Endothelial cell of umbilical vein (primary cell): Measurements from ENCODE around the gene LIAS. TPM values are rescaled to one million over a fixed set of nuclear protein-coding genes. Genes with fewer than 3 reads are reported as not detected.

Experiments
- BruUV-seq: library from RNA; stranded (reverse); fragments of 400-500 nt; replicated peaks from 2 replicates; lab custom pipeline; 2021; lab: Mats Ljungman, UMichigan
- CTCF ChIA-PET: fragments of 300-600, 350-600 bp; sonication (Branson Sonifier 250); formaldehyde crosslinking; loops from one replicate; lab custom pipeline; 2021; ENCODE audit warnings: antibody characterized with exemption, inconsistent platforms; lab: Charles Lee
- POLR2A ChIA-PET: fragments of 300-600, 350-600 bp; sonication (Branson Sonifier 250); formaldehyde crosslinking; loops from one replicate; lab custom pipeline; 2021; ENCODE audit warnings: antibody characterized with exemption, inconsistent platforms; lab: Charles Lee
- DNase-seq: peaks from one replicate; pipeline ENCODE4 v3.0.0-alpha.2; 2011; ENCODE audit warnings: low read depth, low spot score
- FAIRE-seq: peaks from 2 replicates; lab custom pipeline; 2011; peaks lifted over from hg19 to GRCh38; lab: Jason Lieb, UNC
- H2AFZ ChIP-seq: 2 replicates; pipeline ENCODE4 v1.6.0; 2012; ENCODE audit warnings: low read depth, low read length, control low read depth, inconsistent platforms
- H3K27ac ChIP-seq: 2 replicates; pipeline ENCODE4 v1.5.1; 2011; ENCODE audit warnings: low read depth, mild to moderate bottlenecking, control low read depth, low read length, moderate library complexity; ENCODE audit not compliant: insufficient read depth
- H3K27me3 ChIP-seq, 2 experiments: 2 replicates each; pipeline versions ENCODE4 v1.6.0 to v1.6.1; 2011; ENCODE audit warnings: low read length in 2 of 2, mixed read lengths in 1 of 2; ENCODE audit not compliant: control insufficient read depth in 2 of 2, insufficient read depth in 2 of 2
- H3K36me3 ChIP-seq, 2 experiments: 2 replicates in 1 of 2; 3 replicates in 1 of 2; pipeline ENCODE4 v1.5.1; 2011; ENCODE audit warnings: low read length in 2 of 2, mild to moderate bottlenecking in 1 of 2, moderate library complexity in 1 of 2; ENCODE audit not compliant: control insufficient read depth in 2 of 2, insufficient read depth in 2 of 2; ENCODE audit errors: extremely low read depth in 1 of 2
- H3K4me1 ChIP-seq: 3 replicates; pipeline ENCODE4 v1.5.1; 2011; ENCODE audit warnings: mild to moderate bottlenecking, low read length; ENCODE audit not compliant: control insufficient read depth, insufficient read depth; ENCODE audit errors: extremely low read depth
- H3K4me2 ChIP-seq: 2 replicates; pipeline ENCODE4 v1.6.1; 2011; ENCODE audit warnings: low read length, control low read depth, mixed read lengths; ENCODE audit not compliant: insufficient read depth
- H3K4me3 ChIP-seq, 3 experiments: fragments of 200-600 bp in 1 of 3; sonication (generic), shearing (Covaris generic) in 1 of 3; replicated peaks in 1 of 3; 2 replicates each; pipeline ENCODE4 v1.5.1; 2011 to 2016; ENCODE audit warnings: control low read depth in 3 of 3, low read length in 3 of 3, mild to moderate bottlenecking in 2 of 3, inconsistent platforms in 1 of 3, low read depth in 1 of 3, moderate library complexity in 1 of 3; ENCODE audit not compliant: insufficient read depth in 1 of 3
- H3K79me2 ChIP-seq: 2 replicates; pipeline ENCODE4 v1.6.0; 2012; ENCODE audit warnings: low read length, inconsistent platforms; ENCODE audit not compliant: control insufficient read depth, insufficient read depth
- H3K9ac ChIP-seq: replicated peaks from 2 replicates; pipeline ENCODE3; 2011; ENCODE audit warnings: low read length, control low read depth; ENCODE audit not compliant: insufficient read depth; ENCODE audit errors: extremely low read depth
- H3K9me1 ChIP-seq: replicated peaks from 3 replicates; pipeline ENCODE4 v1.6.0; 2011; ENCODE audit warnings: mild to moderate bottlenecking, low read length; ENCODE audit not compliant: control insufficient read depth, insufficient read depth; ENCODE audit errors: extremely low read depth
- H3K9me3 ChIP-seq: replicated peaks from 2 replicates; pipeline ENCODE4 v1.5.1; 2012; ENCODE audit warnings: low read length, inconsistent platforms; ENCODE audit not compliant: control insufficient read depth, insufficient read depth
- H4K20me1 ChIP-seq: replicated peaks from 2 replicates; pipeline ENCODE3; 2011; ENCODE audit warnings: mild to moderate bottlenecking, low read length; ENCODE audit not compliant: control insufficient read depth, insufficient read depth; ENCODE audit errors: extremely low read depth
- CTCF ChIP-seq, 2 donors: IDR thresholded peaks; 1 replicate in 1 of 2; 2 replicates in 1 of 2; pipeline ENCODE4 v1.5.1; 2011; ENCODE audit warnings: low read length in 2 of 2, mild to moderate bottlenecking in 2 of 2, moderate library complexity in 2 of 2, control low read depth in 1 of 2, inconsistent platforms in 1 of 2, low read depth in 1 of 2; ENCODE audit not compliant: insufficient read depth in 1 of 2; ENCODE audit errors: extremely low read depth in 1 of 2
- EZH2 ChIP-seq: IDR thresholded peaks from 2 replicates; pipeline ENCODE4 v1.6.1; 2012; ENCODE audit warnings: borderline replicate concordance, low read depth, mild to moderate bottlenecking, moderate library complexity, low read length, inconsistent platforms; ENCODE audit not compliant: severe bottlenecking
- FOS ChIP-seq: IDR thresholded peaks from 2 replicates; pipeline ENCODE4 v1.6.1; 2011; ENCODE audit warnings: mild to moderate bottlenecking, low read length, moderate library complexity, borderline replicate concordance; ENCODE audit not compliant: insufficient read depth
- JUN ChIP-seq: IDR thresholded peaks from 2 replicates; pipeline ENCODE4 v1.6.1; 2011; ENCODE audit warnings: borderline replicate concordance, low read depth; ENCODE audit not compliant: insufficient read length, insufficient read depth
- MAX ChIP-seq: IDR thresholded peaks from 2 replicates; pipeline ENCODE4 v1.6.1; 2011; ENCODE audit not compliant: insufficient read depth, insufficient read length
- MYC ChIP-seq: IDR thresholded peaks from one replicate; pipeline ENCODE4 v1.6.1; 2011; ENCODE audit warnings: mild to moderate bottlenecking, low read depth, low read length
- POLR2A ChIP-seq: IDR thresholded peaks from 2 replicates; pipeline ENCODE4 v1.6.1; 2012; ENCODE audit warnings: low read depth, mild to moderate bottlenecking, control low read depth, low read length
- dilution Hi-C: fragments of 300-500 bp; cut with MboI; formaldehyde crosslinking; loops from one replicate; pipeline ENCODE4 v1.15.0; 2019; ENCODE audit warnings: low sequenced_read_pairs; ENCODE audit not compliant: extremely low pct_ligation_motif_present
- intact Hi-C: fragments of 100-400 bp; cut with micrococcal nuclease; formaldehyde crosslinking; loops from one replicate; pipeline ENCODE4 v1.10.0; 2022
- polyA plus RNA-seq, 4 experiments: library from polyadenylated mRNA; depleted of rRNA in 3 of 4; stranded (reverse) in 3 of 4; unstranded in 1 of 4; fragments of >200 nt; gene quantifications; 2 replicates each; pipeline versions ENCODE4 v1.2.1 to v1.2.3, GENCODE V29; 2011 to 2012; ENCODE audit warnings: missing spikeins in 1 of 4
- total RNA-seq: library from RNA; stranded (reverse); gene quantifications from 2 replicates; pipeline ENCODE4 v1.2.3, GENCODE V29; 2021

Gene LIAS
- total and polyA plus RNA-seq, 2 donors (not counting 3 experiments of a cell fraction or from before 2014, with no cell fraction given), result 5.5 to 11.3 TPM

GRCh38 chr4:39446842-39447573 lies 11.8 kb upstream of the LIAS start:
- dilution Hi-C loops, result no loop called here
- no peak overlapping the region for H3K27ac ChIP-seq
- intact Hi-C loops, result loop anchor here (2.0 kb wide), 1 partner anchor 264 kb away; the partner anchor contains the start of gene WDR19
- no TSS peak for BruUV-seq
- no peaks in the 10 kb centered on the region for H3K27me3 ChIP-seq
- POLR2A ChIA-PET, result interaction anchor here (0.7 to 0.8 kb wide), 2 partner anchors 16 to 402 kb away, joined by 3 read pairs; no protein-coding TSS in a partner anchor
- H2AFZ ChIP-seq, result peak overlapping the region; percentile 73
- H3K4me3 ChIP-seq, result peak overlapping the region in 2 of 3 experiments; percentile 26 to 33
- no peaks in the 10 kb centered on the region for H3K9me3 ChIP-seq
- no peaks in the 10 kb centered on the region for H3K9me1 ChIP-seq
- CTCF ChIA-PET, result interaction anchor here (0.8 to 2.8 kb wide), 4 partner anchors 22 to 265 kb away, joined by 3 to 11 read pairs (median 3); partner anchors contain the start of gene WDR19
- peaks cover 4% of the 10 kb centered on the region in 2 experiments for H3K36me3 ChIP-seq
- H3K9ac ChIP-seq, result no peak overlapping the region
- no peaks in the 10 kb centered on the region for H3K79me2 ChIP-seq
- FAIRE-seq, result no peak
- peaks cover 7% of the 10 kb centered on the region for H3K4me1 ChIP-seq
- TF ChIP-seq JUN (no peak), MAX (no peak), EZH2 (no peak), POLR2A (no peak), FOS (no peak), CTCF (IDR thresholded peaks at IDR 0.05; ENCODE audit: extremely low read depth in 1 of 2, insufficient read depth in 1 of 2, low read depth in 1 of 2, low read length in 2 of 2) (peak; percentile 48 to 62), MYC (no peak)
- no peaks in the 10 kb centered on the region for H4K20me1 ChIP-seq
- peak; percentile 69 for DNase-seq
- H3K4me2 ChIP-seq, result peak overlapping the region; percentile 58
